DND-41 (cell line): Measurements from ENCODE around the gene ADCK1.

Experiments
- CTCF ChIP-seq: IDR thresholded peaks from 2 replicates; pipeline ENCODE4 v1.5.1; 2012; ENCODE audit warnings: borderline replicate concordance, low read length, moderate library complexity, mild to moderate bottlenecking; ENCODE audit not compliant: poor library complexity, severe bottlenecking; ENCODE audit errors: extremely low read depth
- EZH2 ChIP-seq: IDR thresholded peaks from 3 replicates; pipeline ENCODE4 v1.6.1; 2012; ENCODE audit warnings: borderline replicate concordance, low read depth, mild to moderate bottlenecking, moderate library complexity, low read length, inconsistent platforms; ENCODE audit not compliant: severe bottlenecking

- no peak for TF ChIP-seq CTCF
- no peak for TF ChIP-seq EZH2
These were observed 60.1 kb downstream of the ADCK1 start for GRCh38 chr14:77859934-77860570.
